ENCODE measurements around the gene DMKN. TPM values are rescaled to one million over a fixed set of nuclear protein-coding genes. Genes with fewer than 3 reads are reported as not detected.

Gene DMKN
- total RNA-seq, 4 donors from 2014 or later = 2.7 to 18.1 (median 10.0) TPM

GRCh38 chr19:35457173-35457572 lies 56.3 kb downstream of the DMKN start:
- Histone ChIP-seq H3K27me3 (no peaks in the 10 kb centered on the region), H3K4me1 (peaks cover 0 to 31% (median 11%) of the 10 kb centered on the region in 4 donors), H3K4me3 (no peak overlapping the region), H3K27ac (no peak overlapping the region), H3K9me3 (no peaks in the 10 kb centered on the region), H3K36me3 (no peaks in the 10 kb centered on the region)
- intact Hi-C loops (cut with DNase I; ENCODE audit: low total_unique reads) = no loop called here
- in situ Hi-C loops (cut with MboI; ENCODE audit: low pct_ligation_motif_present in 1 of 4, low pct_unique_long_range_greater_than_20kb in 1 of 4, low sequenced_read_pairs in 3 of 4) = loop anchor here in 1 of 4 donors (25.0 kb wide), 1 partner anchor 95 kb away; the partner anchor contains the start of genes FFAR3 and GPR42
- TF ChIP-seq POLR2A (IDR thresholded peaks at IDR 0.05) = no peak
- TF ChIP-seq EP300 (IDR thresholded peaks at IDR 0.05; ENCODE audit: low read depth) = no peak
- DNase-seq = no peak
- 84 to 87% methylated on average over 5 of the region's 5 CpGs for WGBS, 2 donors (ENCODE audit: low coverage in 1 of 2)

DNA sequence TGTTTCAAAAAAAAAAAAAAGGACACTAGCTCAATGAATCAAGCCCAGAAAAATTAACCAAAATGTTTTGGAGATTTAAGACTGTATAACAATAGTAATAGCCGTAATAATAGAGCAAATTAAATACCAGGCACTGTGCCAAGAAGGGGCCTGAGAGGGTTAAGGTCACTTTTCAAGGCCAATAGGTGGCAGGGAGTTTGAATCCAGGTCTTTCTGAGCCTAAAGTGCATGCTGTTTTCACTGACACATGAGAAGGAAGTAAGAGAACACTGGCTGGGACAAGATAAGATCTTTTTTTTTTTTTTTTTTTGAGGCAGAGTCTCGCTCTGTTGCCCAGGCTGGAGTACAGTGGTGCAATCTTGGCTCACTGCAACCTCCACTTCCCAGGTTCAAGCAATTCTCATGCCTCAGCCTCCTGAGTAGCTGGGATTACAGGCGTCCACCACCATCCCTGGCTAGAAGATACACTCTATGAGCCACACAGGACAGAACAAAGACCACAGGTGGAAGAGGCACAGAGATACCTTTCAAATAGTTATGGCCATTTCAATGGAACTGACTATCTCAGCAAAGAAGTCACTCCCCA lies 57.7 kb downstream of the DMKN start:
- H3K4me3 ChIP-seq = no peak overlapping the region
- H3K9me3 ChIP-seq = no peaks in the 10 kb centered on the region
- no peak overlapping the region for H3K27ac ChIP-seq
- TF ChIP-seq EP300 (IDR thresholded peaks at IDR 0.05; ENCODE audit: low read depth) (no peak), CTCF (IDR thresholded peaks at IDR 0.05) (no peak), POLR2AphosphoS5 (IDR thresholded peaks at IDR 0.05) (no peak), POLR2A (IDR thresholded peaks at IDR 0.05) (no peak)
- WGBS, 2 donors (ENCODE audit: low coverage in 1 of 2) = 50 to 78% methylated on average over 1 to 3 of the region's 3 CpGs
- intact Hi-C loops (cut with DNase I; ENCODE audit: low total_unique reads) = no loop called here
- H3K36me3 ChIP-seq = no peaks in the 10 kb centered on the region
- no peak for DNase-seq
- in situ Hi-C loops (cut with MboI; ENCODE audit: low pct_ligation_motif_present in 1 of 4, low pct_unique_long_range_greater_than_20kb in 1 of 4, low sequenced_read_pairs in 3 of 4) = loop anchor here in 1 of 4 donors (25.0 kb wide), 1 partner anchor 93 kb away; the partner anchor contains the start of genes FFAR3 and GPR42
- peaks cover 0 to 18% (median 10%) of the 10 kb centered on the region in 4 donors for H3K4me1 ChIP-seq
- H3K27me3 ChIP-seq = no peaks in the 10 kb centered on the region

GRCh38 chr19:35454663-35455062 lies 58.8 kb downstream of the DMKN start:
- WGBS, 2 donors (ENCODE audit: low coverage in 1 of 2) = 71 to 89% methylated on average over 1 to 2 of the region's 2 CpGs

GRCh38 chr19:35451338-35452096 lies 61.9 kb downstream of the DMKN start:
- no peak overlapping the region for H3K4me3 ChIP-seq
- no peak for DNase-seq
- in situ Hi-C loops (cut with MboI; ENCODE audit: low pct_ligation_motif_present in 1 of 4, low pct_unique_long_range_greater_than_20kb in 1 of 4, low sequenced_read_pairs in 3 of 4) (loop anchor here in 1 of 4 donors (25.0 kb wide), 1 partner anchor 89 kb away; the partner anchor contains the start of genes FFAR3 and GPR42), intact Hi-C loops (cut with DNase I; ENCODE audit: low total_unique reads) (no loop called here)
- H3K36me3 ChIP-seq = no peaks in the 10 kb centered on the region
- TF ChIP-seq POLR2AphosphoS5 (IDR thresholded peaks at IDR 0.05) = no peak
- no peak for TF ChIP-seq CTCF (IDR thresholded peaks at IDR 0.05)
- TF ChIP-seq POLR2A (IDR thresholded peaks at IDR 0.05) = no peak
- no peak for TF ChIP-seq EP300 (IDR thresholded peaks at IDR 0.05; ENCODE audit: low read depth)
- H3K4me1 ChIP-seq = peaks cover 0 to 22% (median 2%) of the 10 kb centered on the region in 4 donors
- H3K27me3 ChIP-seq = no peaks in the 10 kb centered on the region
- no peak overlapping the region for H3K27ac ChIP-seq
- WGBS, 2 donors (ENCODE audit: low coverage in 1 of 2) = 67 to 74% methylated on average over 6 to 7 of the region's 7 CpGs
- H3K9me3 ChIP-seq = no peaks in the 10 kb centered on the region

More at GRCh38 chr19:35454663-35455062, 58.8 kb downstream of the DMKN start:
- intact Hi-C loops (cut with DNase I; ENCODE audit: low total_unique reads) = no loop called here
- Histone ChIP-seq H3K9me3 (no peaks in the 10 kb centered on the region), H3K4me3 (no peak overlapping the region), H3K36me3 (no peaks in the 10 kb centered on the region), H3K27me3 (no peaks in the 10 kb centered on the region), H3K27ac (no peak overlapping the region), H3K4me1 (peaks cover 0 to 13% (median 10%) of the 10 kb centered on the region in 4 donors)
- in situ Hi-C loops (cut with MboI; ENCODE audit: low pct_ligation_motif_present in 1 of 4, low pct_unique_long_range_greater_than_20kb in 1 of 4, low sequenced_read_pairs in 3 of 4) = loop anchor here in 1 of 4 donors (25.0 kb wide), 1 partner anchor 92 kb away; the partner anchor contains the start of genes FFAR3 and GPR42
- TF ChIP-seq POLR2A (IDR thresholded peaks at IDR 0.05) (no peak), POLR2AphosphoS5 (IDR thresholded peaks at IDR 0.05) (no peak), EP300 (IDR thresholded peaks at IDR 0.05; ENCODE audit: low read depth) (no peak), CTCF (IDR thresholded peaks at IDR 0.05) (no peak)
- no peak for DNase-seq

All from transverse colon (tissue), 4 donors.